T-helper 22 cell (primary cell): ENCODE results near the gene BACH2.

Experiments used
- DNase-seq: peaks from one replicate; pipeline ENCODE4 v3.0.0-alpha.2; 2020; ENCODE audit warnings: low read depth

BACH2 gene

GRCh38 chr6:90277302-90278011, 19.2 kb downstream of the BACH2 start:
- DNase-seq: no peak

GRCh38 chr6:90274451-90275030, 22.1 kb downstream of the BACH2 start:
- peak; percentile 92 for DNase-seq

- DNase-seq: no peak
These were observed 22.8 kb downstream of the BACH2 start for GRCh38 chr6:90273863-90274262.

- DNase-seq: no peak
These were observed 23.7 kb downstream of the BACH2 start for GRCh38 chr6:90272895-90273294.

GRCh38 chr6:90271831-90272230, 24.8 kb downstream of the BACH2 start:
- no peak for DNase-seq

GRCh38 chr6:90269334-90269733, 27.3 kb downstream of the BACH2 start:
- no peak for DNase-seq

GRCh38 chr6:90268178-90268577, 28.5 kb downstream of the BACH2 start:
- no peak for DNase-seq

- no peak for DNase-seq
These were observed 29.6 kb downstream of the BACH2 start for GRCh38 chr6:90266905-90267621.

GRCh38 chr6:90264561-90264960, 32.1 kb downstream of the BACH2 start:
- no peak for DNase-seq

- DNase-seq: no peak
These were observed 33.0 kb downstream of the BACH2 start for GRCh38 chr6:90263633-90264032.

- no peak for DNase-seq
These were observed 34.8 kb downstream of the BACH2 start for GRCh38 chr6:90261801-90262200.

- no peak for DNase-seq
These were observed 39.2 kb downstream of the BACH2 start for GRCh38 chr6:90257486-90257738.

- DNase-seq: no peak
These were observed 39.8 kb downstream of the BACH2 start for GRCh38 chr6:90256698-90257485.

GRCh38 chr6:90253631-90254030, 43.0 kb downstream of the BACH2 start:
- DNase-seq: no peak

GRCh38 chr6:90251295-90251992, 45.2 kb downstream of the BACH2 start:
- no peak for DNase-seq

GRCh38 chr6:90250405-90250804, 46.2 kb downstream of the BACH2 start:
- no peak for DNase-seq

GRCh38 chr6:90249458-90249857, 47.2 kb downstream of the BACH2 start:
- DNase-seq: no peak

GRCh38 chr6:90249034-90249433, 47.6 kb downstream of the BACH2 start:
- no peak for DNase-seq

GRCh38 chr6:90247262-90247661, 49.4 kb downstream of the BACH2 start:
- no peak for DNase-seq

- no peak for DNase-seq
These were observed 55.3 kb downstream of the BACH2 start for GRCh38 chr6:90241229-90241880.

- no peak for DNase-seq
These were observed 58.0 kb downstream of the BACH2 start for GRCh38 chr6:90238496-90239266.
